Esophagus squamous epithelium (tissue), 5 donors: Measurements from ENCODE around the gene WNT9A. TPM values are rescaled to one million over a fixed set of nuclear protein-coding genes. Genes with fewer than 3 reads are reported as not detected.

Experiments
- DNase-seq: peaks from one replicate; lab custom pipeline; 2025; lab: John Stamatoyannopoulos, UW
- H3K27ac ChIP-seq, 4 donors: fragments of 200-600 bp; sonication (generic); one replicate each; pipeline ENCODE4 v1.5.1; 2016 to 2019; ENCODE audit warnings: mild to moderate bottlenecking in 1 of 4
- H3K27me3 ChIP-seq, 4 donors: fragments of 200-600 bp; sonication (generic); 1 replicate in 3 of 4; 2 replicates in 1 of 4; pipeline versions ENCODE4 v1.5.1 to v1.6.0; 2017 to 2021; ENCODE audit warnings: antibody characterized with exemption in 1 of 4
- H3K36me3 ChIP-seq, 3 donors: fragments of 200-600 bp; sonication (generic); one replicate each; pipeline ENCODE4 v1.5.1; 2016 to 2019
- H3K4me1 ChIP-seq, 3 donors: fragments of 200-600 bp; sonication (generic); one replicate each; pipeline ENCODE4 v1.5.1; 2017 to 2019
- H3K4me3 ChIP-seq, 4 donors: fragments of 200-600 bp; sonication (generic); 1 replicate in 3 of 4; 2 replicates in 1 of 4; pipeline ENCODE4 v1.5.1; 2016 to 2019; ENCODE audit warnings: mild to moderate bottlenecking in 2 of 4, moderate library complexity in 1 of 4
- H3K9me3 ChIP-seq, 3 donors: fragments of 200-600 bp; sonication (generic); one replicate each; pipeline ENCODE4 v1.5.1; 2016 to 2019
- POLR2A ChIP-seq, 4 donors: fragments of 450-650 bp; IDR thresholded peaks; one replicate each; pipeline ENCODE4 v1.6.1; 2017; ENCODE audit warnings: antibody characterized with exemption in 4 of 4, mild to moderate bottlenecking in 4 of 4, moderate library complexity in 3 of 4
- WGBS, 2 donors: methylation state at CpG; one replicate each; pipeline ENCODE4 v1.1.5; 2018; 5-methylcytosine and 5-hydroxymethylcytosine counted together
- intact Hi-C: fragments of 100-400 bp; cut with DNase I; formaldehyde crosslinking; loops from one replicate; pipeline ENCODE4 v1.15.0; 2022
- total RNA-seq, 4 donors: library from RNA; depleted of rRNA; stranded (reverse); fragments of >200 nt; gene quantifications; one replicate each; pipeline ENCODE4 v1.1.0, GENCODE V29; 2016
- TF ChIP-seq, protein P1 (sequence below), 6 experiments: fragments of 450-650 bp in 4 of 6; fragments of 200-600 bp in 2 of 6; sonication (generic) in 2 of 6; IDR thresholded peaks; one replicate each; pipeline ENCODE4 v1.5.1; 2016 to 2019; ENCODE audit warnings: antibody characterized with exemption in 6 of 6, mild to moderate bottlenecking in 4 of 6, moderate library complexity in 4 of 6
- donor health status: DM: yes; HTN: yes; CAD: no.

WNT9A gene
- total RNA-seq, 4 donors from 2014 or later, result 1.7 to 5.9 (median 2.8) TPM

DNA sequence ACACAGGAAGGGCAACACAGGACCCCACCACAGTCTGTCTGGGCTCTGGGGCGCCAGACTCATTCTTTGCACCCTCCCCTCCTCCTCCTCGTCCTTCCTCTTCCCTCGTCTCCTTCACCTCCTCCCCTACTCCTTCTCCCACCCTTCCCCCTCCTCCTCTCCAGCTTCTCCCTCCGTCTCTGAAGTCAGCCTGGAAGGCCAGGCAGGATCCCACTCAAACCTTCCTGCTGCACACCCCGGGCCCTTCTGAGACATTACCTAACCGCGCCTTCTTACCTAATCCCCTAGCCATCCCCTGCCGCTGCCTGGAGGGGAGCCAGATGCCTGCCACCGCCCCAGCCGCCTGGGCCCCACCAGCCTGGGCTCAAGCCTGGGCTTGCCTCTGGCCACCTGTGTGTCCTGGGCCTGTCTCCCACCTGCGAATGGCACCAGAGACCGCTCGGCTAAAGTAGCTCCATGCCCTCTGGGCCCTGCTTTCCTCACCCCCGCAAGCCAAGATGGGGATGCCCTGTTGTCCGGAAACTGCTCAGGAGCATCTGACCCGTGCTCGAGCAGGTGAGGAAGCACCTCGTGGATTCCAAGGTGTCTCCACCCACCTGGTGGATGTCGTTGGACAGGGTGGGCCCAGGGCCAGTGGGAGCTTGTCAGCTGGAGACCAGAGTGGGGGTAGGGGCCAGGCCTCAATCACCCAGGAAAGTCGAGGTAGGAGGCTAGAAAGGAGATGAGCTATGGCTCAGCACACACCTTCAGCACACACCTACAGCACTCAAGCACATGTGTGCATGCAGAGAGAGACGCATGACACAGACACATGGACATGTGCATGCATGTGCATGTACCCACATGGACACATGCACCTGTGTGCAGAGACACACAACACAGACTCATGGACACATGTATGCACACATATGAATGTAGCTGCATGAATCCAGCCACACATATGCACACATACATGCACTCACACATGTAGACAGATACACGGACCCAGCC, 31.9 kb downstream of the WNT9A start:
- intact Hi-C loops, result no loop called here
- no peaks in the 10 kb centered on the region for H3K9me3 ChIP-seq
- H3K27me3 ChIP-seq, result peaks cover 0 to 5% (median 0%) of the 10 kb centered on the region in 4 donors
- no peak for DNase-seq
- WGBS, 2 donors, result 44 to 70% methylated on average over 8 to 19 of the region's 22 CpGs
- H3K36me3 ChIP-seq, result peaks cover 0 to 18% (median under 1%) of the 10 kb centered on the region in 3 donors
- TF ChIP-seq, protein P1, sequence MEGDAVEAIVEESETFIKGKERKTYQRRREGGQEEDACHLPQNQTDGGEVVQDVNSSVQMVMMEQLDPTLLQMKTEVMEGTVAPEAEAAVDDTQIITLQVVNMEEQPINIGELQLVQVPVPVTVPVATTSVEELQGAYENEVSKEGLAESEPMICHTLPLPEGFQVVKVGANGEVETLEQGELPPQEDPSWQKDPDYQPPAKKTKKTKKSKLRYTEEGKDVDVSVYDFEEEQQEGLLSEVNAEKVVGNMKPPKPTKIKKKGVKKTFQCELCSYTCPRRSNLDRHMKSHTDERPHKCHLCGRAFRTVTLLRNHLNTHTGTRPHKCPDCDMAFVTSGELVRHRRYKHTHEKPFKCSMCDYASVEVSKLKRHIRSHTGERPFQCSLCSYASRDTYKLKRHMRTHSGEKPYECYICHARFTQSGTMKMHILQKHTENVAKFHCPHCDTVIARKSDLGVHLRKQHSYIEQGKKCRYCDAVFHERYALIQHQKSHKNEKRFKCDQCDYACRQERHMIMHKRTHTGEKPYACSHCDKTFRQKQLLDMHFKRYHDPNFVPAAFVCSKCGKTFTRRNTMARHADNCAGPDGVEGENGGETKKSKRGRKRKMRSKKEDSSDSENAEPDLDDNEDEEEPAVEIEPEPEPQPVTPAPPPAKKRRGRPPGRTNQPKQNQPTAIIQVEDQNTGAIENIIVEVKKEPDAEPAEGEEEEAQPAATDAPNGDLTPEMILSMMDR (IDR thresholded peaks at IDR 0.05), result no peak
- TF ChIP-seq POLR2A (IDR thresholded peaks at IDR 0.05), result no peak
- peaks cover 12 to 46% (median 28%) of the 10 kb centered on the region in 3 donors for H3K4me1 ChIP-seq
- no peak overlapping the region for H3K4me3 ChIP-seq
- peak overlapping the region in 1 of 4 donors; percentile 28 for H3K27ac ChIP-seq

DNA sequence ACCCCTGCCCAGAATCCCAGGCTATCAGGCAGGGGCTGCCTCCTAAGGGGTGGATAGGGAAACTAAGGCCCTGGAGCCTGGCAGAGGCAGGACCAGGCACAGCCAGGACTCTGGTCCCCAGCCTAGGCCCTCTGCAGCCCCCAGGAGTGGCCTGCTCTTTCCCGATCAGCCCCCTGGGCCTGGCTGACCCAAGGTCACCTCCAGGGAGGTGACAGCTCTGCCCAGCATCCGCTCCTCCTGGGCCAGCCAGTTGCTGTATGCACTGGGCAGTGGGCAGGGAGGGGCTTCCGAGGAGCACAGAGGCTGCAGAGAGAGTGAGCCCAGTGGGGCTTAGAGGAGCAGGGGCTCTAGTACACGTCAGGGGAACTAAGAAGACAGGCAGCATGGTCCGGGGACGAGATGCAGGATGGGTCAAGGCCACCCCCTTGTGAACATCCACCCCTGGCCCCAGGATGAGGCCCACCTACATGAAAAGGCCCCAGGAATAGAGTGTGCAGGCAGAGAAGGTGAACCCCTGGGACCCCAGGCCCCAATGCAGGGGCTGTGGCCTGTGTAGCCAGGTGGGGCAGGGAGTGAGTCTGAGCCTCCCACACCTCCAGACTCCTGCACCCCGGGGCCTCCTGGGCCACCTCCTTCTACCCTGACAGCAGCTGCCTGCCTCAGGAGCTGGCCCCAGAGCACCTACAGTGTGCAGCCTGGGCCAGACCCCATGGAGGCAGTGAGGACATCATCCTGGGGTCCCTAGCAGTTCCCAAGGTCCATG, 32.8 kb downstream of the WNT9A start:
- Histone ChIP-seq H3K36me3 (peaks cover 0 to 9% (median 0%) of the 10 kb centered on the region in 3 donors), H3K9me3 (no peaks in the 10 kb centered on the region), H3K4me1 (peaks cover 20 to 55% (median 37%) of the 10 kb centered on the region in 3 donors), H3K27me3 (peaks cover 0 to 5% (median 0%) of the 10 kb centered on the region in 4 donors), H3K4me3 (no peak overlapping the region), H3K27ac (peak overlapping the region in 1 of 4 donors; percentile 28)
- intact Hi-C loops, result no loop called here
- TF ChIP-seq POLR2A (IDR thresholded peaks at IDR 0.05), result no peak
- TF ChIP-seq, protein P1 (IDR thresholded peaks at IDR 0.05), result no peak
- 81% methylated on average over 3 of the region's 7 CpGs; no CpG with 5 or more reads in 1 of the 2 donors for WGBS, 2 donors
- no peak for DNase-seq

DNA sequence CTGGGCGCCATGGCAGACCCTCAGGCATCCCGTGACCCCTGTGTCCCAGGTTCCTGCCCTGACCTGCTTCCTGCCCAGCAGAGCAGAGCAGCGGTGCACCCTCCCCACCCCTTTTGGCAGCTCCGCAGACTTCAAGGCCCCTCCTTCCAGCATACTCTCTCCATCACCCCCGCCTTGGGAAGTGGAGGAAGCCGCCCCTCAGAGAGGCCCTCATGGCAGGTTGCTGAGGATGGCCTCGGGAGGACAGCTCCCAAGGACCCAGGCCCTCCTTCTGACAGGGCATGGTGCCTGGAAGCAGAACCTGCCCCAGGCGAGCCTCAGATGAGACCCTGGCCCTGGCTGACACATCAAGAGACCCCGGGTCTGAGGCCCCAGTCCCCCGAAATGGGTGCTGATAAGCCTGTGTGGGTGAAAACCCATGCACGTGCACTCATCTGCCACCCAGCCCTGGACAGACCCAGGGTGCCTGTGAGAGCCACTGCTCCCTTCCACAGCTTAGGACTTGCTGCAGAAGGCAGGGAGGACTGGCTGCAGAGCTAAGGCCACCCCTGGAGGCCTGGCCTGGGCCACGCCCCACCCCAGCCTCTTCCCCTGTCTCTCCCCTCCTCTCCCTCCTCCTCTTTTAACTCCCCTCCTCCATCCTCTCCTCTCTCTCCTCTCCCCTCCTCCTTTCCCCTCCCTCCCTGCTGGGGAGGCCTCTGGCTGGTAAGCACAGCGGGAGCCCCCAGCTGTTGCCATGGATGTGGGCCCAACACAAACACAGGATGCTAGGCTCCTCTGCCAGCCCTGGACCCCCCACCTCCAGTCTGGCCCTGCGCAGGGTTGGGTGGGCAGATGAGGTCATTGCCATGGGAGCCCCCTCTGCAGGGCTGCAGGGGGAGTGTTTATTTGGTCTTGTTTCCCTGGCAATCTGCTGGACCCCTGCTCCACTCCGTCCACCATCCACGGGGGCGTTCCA, 33.7 kb downstream of the WNT9A start:
- H3K9me3 ChIP-seq, result no peaks in the 10 kb centered on the region
- TF ChIP-seq, protein P1 (IDR thresholded peaks at IDR 0.05), result no peak
- TF ChIP-seq POLR2A (IDR thresholded peaks at IDR 0.05), result no peak
- peaks cover 20 to 64% (median 39%) of the 10 kb centered on the region in 3 donors for H3K4me1 ChIP-seq
- intact Hi-C loops, result no loop called here
- no peak overlapping the region for H3K4me3 ChIP-seq
- DNase-seq, result no peak
- no peak overlapping the region for H3K27ac ChIP-seq
- H3K36me3 ChIP-seq, result peaks cover 0 to 8% (median 0%) of the 10 kb centered on the region in 3 donors
- H3K27me3 ChIP-seq, result peaks cover 0 to 5% (median 0%) of the 10 kb centered on the region in 4 donors
- 54 to 57% methylated on average over 2 to 8 of the region's 17 CpGs for WGBS, 2 donors

DNA sequence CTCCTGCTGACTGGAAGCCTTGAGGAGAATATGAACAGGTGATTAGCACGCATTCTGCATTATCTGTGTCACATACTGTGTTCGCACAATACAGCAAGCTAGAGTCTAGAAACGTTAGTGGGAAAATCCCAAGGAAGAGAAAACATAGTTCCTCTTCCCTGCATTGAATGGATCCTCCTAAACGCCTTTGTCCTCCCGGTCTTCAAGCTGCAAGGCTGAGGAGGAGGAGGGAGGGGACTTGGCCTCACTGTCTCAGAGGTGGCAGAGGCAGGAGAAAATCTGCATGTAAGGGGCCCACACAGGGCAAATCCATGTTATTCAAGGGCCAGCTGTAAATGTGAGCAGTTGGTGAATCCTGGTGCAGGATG, 34.4 kb downstream of the WNT9A start:
- intact Hi-C loops, result no loop called here
- H3K27me3 ChIP-seq, result peaks cover 0 to 5% (median 0%) of the 10 kb centered on the region in 4 donors
- peaks cover 0 to 1% (median 0%) of the 10 kb centered on the region in 3 donors for H3K36me3 ChIP-seq
- WGBS, 2 donors, result 30 to 36% methylated on average over 5 of the region's 5 CpGs
- H3K4me1 ChIP-seq, result peaks cover 20 to 64% (median 39%) of the 10 kb centered on the region in 3 donors
- H3K27ac ChIP-seq, result no peak overlapping the region
- no peaks in the 10 kb centered on the region for H3K9me3 ChIP-seq
- TF ChIP-seq, protein P1 (IDR thresholded peaks at IDR 0.05), result no peak
- no peak for TF ChIP-seq POLR2A (IDR thresholded peaks at IDR 0.05)
- no peak for DNase-seq
- no peak overlapping the region for H3K4me3 ChIP-seq
